HG03571 (cell line): Measurements from ENCODE around the gene SPTBN1.

Experiments
- ATAC-seq: cut with Tn5 transposase; IDR thresholded peaks from one replicate; pipeline ENCODE4 v1.9.1; 2021; ENCODE audit not compliant: unreplicated experiment

The SPTBN1 gene

DNA sequence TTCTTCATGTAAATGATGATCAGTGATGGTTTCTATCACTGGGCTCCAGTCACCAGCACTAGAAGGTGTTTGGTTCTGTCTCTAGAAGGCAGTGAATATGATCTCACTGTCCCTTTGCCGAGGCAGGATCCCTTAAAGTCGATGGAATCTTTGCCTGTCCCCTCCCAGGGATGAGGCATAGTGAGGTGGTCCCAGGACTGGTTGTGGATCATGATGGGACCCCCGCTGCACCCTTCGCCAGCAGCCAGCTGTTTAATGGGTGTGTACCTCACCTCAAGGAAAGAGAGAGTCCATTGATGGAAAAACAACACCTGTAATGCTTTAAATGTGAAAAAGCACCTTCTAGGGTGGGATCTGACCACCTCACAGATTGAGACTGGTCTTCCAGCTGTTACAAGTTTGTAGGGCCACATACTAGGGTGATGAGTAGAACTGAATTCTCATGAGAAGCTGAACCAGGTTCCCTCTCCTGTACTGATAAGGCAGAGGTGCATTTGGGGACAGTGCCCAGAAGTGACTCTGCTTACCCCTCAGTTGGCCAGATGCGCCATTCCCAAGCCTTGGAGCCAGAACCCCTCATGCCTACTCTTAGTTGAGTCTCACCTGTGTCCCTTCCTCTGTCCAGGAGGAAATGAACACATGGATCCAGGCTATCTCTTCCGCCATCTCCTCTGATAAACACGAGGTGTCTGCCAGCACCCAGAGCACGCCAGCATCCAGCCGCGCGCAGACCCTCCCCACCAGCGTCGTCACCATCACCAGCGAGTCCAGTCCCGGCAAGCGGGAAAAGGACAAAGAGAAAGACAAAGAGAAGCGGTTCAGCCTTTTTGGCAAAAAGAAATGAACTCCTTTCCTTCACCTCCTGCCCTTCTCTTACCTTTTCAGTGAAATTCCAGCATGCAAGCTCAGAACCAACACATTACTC, 211.9 kb downstream of the SPTBN1 start:
- ATAC-seq, result no peak

DNA sequence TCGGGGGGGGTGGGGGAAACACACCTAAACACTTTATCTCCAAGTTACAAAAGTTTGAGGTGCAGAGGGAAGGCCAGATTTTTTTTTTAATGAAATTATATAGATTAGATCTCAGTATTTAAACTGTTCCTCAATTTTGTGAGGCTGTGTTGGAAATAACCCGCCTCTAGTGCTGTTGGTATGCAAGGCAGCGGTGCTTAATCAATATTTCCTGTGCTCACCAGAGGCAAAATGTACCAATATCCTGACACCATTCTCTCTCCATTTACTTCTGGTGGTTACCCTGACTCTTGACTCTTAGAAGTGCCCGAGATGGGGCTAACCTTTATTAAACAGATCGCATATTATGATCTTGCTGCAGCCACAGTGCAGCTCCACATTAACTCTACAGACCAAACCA, 212.6 kb downstream of the SPTBN1 start:
- no peak for ATAC-seq

- no peak for ATAC-seq
These were observed 213.8 kb downstream of the SPTBN1 start for GRCh38 chr2:54669677-54670484.

DNA sequence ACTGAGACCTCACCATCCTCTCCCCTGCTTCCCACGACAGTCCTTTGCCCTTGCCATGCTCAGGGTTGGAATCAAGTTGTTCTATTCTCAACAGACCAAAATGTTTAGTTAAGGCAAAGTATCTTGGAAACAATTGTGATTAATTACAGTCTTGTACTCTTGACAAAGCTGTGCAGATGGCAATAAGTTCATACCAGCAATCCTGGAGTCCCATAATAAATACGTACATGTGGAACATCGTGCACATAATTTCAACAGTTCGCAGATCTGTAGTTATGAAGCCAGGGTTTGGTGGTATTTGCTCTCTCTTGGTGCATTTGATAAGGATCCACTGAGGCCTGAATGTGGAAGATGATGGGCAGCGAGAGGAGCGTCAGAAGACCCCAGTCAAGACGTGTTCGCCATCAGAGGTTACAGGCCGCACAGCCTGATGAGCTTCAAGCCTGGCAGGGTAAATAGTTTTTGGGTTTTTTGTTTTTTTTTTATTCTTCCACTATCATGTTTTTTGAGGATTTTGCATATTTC, 214.4 kb downstream of the SPTBN1 start:
- ATAC-seq, result no peak

DNA sequence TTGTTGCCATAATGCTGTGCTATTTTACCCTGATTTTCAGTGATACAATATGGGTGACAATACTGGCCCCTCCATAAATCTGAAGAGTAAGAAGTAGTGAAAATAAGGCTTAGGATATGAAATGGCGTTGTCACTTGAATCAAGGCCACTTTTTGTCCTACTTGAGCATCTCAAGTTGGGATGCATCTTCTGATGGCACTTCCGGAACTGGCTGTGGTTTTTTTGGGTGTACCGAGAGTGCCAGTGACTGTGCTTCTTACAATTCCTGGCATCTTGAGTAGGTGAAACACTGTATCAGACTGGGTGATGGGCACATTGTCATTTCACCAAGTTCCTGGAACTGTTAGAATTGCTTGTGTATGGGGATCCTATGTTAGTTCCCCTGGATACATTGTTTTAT, 214.9 kb downstream of the SPTBN1 start:
- no peak for ATAC-seq

GRCh38 chr2:54671875-54672589, 215.9 kb downstream of the SPTBN1 start:
- no peak for ATAC-seq

- ATAC-seq, result peak; percentile 58
These were observed 216.7 kb downstream of the SPTBN1 start for GRCh38 chr2:54672590-54673456.

DNA sequence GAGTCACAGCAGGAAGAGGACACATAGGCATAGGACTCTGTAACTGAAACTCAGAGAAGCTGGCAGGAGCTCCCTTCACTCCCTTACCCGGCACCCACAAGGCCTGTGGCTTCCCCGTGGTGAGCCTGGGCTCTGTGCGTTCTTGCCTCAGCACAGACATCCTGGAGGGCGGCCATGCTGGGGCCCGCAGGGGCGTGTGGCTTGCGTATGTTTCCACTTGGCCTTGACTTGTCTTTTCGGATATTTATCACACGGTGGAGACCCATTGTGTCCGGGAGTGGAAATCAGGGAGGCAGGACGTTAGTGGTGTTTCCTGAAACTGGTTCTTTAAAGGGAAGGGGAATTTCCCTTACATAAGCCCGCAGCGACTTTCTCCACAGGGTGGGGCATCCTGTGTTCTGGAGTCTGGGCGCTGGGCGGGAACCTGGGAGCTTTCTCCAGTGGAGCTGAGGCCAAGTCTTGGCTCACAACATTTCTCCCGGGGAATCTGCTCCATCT, 217.4 kb downstream of the SPTBN1 start:
- peak; percentile 46 for ATAC-seq

DNA sequence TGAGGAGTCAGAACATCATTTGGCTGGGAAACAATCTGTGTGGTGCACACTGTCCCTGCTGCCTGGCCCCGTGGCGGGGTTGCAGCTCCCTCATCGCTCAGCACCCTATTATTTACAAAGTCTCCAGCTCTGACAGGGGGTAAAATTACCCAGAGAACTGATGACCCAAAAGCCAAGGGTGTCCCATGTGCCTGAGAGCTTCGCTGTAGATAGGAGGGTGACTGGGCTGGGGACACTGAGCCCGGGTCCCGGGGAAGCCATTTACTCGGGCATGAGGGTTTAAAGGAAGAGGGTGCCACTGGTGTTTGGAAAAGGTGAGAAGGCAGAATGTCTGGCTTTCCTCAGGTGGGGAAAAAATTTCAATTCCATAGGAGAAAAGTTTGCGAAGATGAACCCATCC, 219.2 kb downstream of the SPTBN1 start:
- ATAC-seq, result no peak

DNA sequence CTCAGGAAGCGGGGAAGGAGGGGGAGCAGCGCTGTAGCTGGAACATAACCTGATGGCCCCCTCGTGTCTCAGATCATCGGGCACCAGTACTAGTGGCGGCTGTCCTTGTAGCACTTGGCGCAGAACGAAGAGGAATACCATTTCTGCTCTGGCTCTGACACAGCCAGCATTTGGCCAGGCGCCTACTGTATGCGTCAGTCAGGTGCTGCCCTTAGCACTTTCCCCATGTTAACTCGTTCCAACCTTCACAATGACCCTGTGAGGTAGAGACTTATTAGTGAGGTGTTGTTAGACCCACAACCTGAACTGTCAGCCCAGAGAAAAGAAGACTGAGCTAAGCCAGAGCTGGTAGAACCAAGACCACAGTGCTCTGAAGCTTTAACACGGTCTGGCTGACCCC, 219.6 kb downstream of the SPTBN1 start:
- ATAC-seq, result no peak

DNA sequence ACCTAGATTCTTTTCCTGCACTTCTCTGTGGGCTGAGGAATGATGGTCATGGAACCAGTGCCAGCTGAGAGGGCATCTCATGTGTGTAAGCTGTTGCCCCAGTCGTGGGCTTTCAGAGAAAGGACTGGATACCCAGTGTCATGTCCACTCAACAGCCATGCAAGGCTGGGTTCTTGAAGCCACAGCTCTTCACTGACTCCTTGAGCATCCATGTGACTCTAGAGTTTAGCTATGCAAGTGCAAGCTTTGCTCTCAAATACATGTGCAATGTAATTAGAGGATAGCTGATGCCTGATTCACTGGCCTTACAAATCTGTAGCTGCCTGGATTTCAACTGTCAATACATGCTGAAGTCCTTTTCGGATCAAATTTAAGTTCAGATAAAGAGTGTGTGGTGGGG, 220.5 kb downstream of the SPTBN1 start:
- no peak for ATAC-seq

DNA sequence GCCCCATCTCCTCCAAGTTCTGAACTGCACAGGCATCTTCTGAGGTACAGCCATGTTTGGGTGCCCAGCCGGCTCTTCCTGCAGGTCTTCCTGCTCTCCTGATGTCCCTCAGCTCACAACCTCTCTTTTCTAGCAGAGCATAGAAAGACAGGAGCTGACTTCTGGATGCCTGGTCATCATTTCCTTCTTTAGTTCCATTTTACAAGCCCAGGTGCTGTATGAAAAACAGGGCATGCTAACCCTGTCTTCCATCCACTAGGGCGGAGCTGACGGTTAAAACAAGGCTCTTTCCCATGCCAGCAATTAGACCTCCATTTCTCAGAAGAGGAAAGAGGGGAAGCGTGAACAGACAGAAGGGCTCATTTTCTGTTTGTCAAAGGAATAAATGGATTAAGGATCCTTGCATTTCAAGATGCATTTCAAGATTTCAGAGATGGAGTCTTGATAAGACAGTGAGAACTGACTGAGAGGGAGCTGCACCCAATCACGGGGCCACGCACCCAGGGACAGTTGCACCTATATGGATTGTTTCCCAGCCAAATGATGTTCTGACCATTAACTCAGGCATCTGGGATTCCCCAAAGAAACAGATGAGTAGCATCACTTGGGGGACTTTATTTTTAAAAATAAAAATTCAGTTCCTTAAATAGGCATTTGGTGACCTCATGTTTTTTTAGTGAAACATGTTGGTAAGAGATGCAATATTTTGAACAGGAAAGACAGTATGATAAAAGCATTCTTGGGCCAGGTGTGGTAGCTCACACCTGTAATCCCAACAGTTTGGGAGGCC, 221.5 kb downstream of the SPTBN1 start:
- ATAC-seq, result no peak

DNA sequence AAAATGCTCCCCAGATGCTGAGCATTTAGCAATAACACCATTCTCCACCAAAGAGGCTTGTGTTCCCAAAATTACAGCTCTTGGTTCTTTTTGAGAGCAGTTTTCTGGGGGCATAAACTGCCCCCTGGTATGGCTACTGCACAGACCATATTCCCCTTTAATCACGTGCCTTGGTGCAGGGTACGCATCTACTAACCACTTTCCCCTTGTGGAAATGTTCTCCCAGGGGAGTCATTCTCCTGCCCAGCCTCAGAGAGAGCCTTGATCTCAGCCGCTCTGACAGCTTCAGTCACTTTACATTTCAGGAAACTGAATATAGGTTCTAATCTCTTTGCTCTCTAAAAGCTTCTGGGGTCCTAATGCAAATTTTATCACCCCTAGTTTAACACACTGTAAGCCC, 222.6 kb downstream of the SPTBN1 start:
- no peak for ATAC-seq

- ATAC-seq, result peak; percentile 65
These were observed 224.4 kb downstream of the SPTBN1 start for GRCh38 chr2:54680397-54681041.

DNA sequence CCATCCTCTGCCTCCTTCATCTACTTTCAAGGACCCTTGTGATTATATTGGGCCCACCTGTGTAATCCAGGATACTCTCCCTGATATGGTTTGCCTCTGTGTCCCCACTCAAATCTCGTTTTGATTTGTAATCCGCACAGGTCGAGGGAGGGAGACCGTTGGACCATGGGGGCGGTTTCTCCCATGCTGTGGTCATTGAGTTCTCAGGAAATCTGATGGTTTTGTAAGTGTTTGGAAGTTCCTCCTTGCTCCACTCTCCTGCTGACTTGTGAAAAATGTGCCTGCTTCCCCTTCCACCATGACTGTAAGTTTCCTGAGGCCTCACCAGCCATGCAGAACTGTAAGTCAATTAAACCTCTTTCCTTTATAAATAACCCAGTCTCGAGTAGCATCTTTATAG, 225.3 kb downstream of the SPTBN1 start:
- ATAC-seq, result no peak

GRCh38 chr2:54683596-54683995, 227.5 kb downstream of the SPTBN1 start:
- ATAC-seq, result no peak

GRCh38 chr2:54685263-54685775, 229.2 kb downstream of the SPTBN1 start:
- no peak for ATAC-seq

DNA sequence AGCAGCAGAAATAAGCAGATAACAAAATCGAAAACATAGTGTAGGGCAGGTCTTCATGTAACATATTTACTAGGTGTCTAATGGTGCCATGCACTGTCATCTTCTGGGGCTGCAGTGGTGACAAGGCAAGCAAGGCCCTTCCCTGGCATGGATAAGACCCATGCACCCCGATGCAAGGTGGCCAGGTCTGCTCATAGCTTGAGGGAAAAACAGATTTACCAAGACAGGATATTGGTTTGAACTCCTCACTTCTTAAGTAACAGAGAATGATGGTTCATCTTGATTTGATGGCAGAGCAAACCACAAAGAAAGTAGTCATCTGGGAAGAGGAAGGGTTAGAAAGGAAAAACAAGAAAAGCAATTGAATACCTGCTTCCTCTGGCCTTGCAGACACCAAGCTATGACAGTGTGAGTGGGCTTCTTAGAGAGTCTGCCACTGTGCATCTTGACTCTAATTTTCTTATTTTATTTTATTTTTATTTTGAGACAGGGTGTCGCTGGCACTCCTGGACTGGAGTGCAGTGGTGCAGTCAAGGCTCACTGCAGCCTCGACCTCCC, 231.5 kb downstream of the SPTBN1 start:
- ATAC-seq, result no peak
